ENCODE results near the gene CDKAL1.

GRCh38 chr6:20486641-20487040 is 47.6 kb upstream of the CDKAL1 start:
- TF ChIP-seq GATA2 (IDR thresholded peaks at IDR 0.05; ENCODE audit: low read depth, low read length) (no peak), GATA3 (IDR thresholded peaks at IDR 0.05; ENCODE audit: low read depth, low read length) (no peak)

All from SH-SY5Y (cell line).